ENCODE results near the gene PABPC1L. TPM values are rescaled to one million over a fixed set of nuclear protein-coding genes. Genes with fewer than 3 reads are reported as not detected.
A peak's percentile ranks its signal among the peaks of the same experiment; 100 is the strongest.

PABPC1L gene
- total RNA-seq, 2 donors from 2014 or later = 41.8 to 105 TPM

- Histone ChIP-seq H3K4me1 (peaks cover 26% of the 10 kb centered on the region), H3K27me3 (no peaks in the 10 kb centered on the region), H3K9me3 (no peaks in the 10 kb centered on the region), H3K36me3 (replicated peaks in 1 of 2; ENCODE audit: insufficient read depth in 1 of 2, low read depth in 2 of 2) (peaks cover 5 to 10% of the 10 kb centered on the region in 2 donors), H3K4me3 (peak overlapping the region in 1 of 2 donors; percentile 83), H3K27ac (peak overlapping the region in 3 of 4 donors; percentile 40 to 66 (median 47))
- no peak for ATAC-seq
- no peak for DNase-seq
- intact Hi-C loops (cut with DNase I) = no loop called here
- TF ChIP-seq CTCF (IDR thresholded peaks at IDR 0.05) (no peak), POLR2A (IDR thresholded peaks at IDR 0.05) (no peak)
- WGBS, 2 donors = 20 to 26% methylated on average over 14 of the region's 14 CpGs
These were observed 631 bp upstream of the PABPC1L start for GRCh38 chr20:44908987-44909871.

GRCh38 chr20:44910690-44911262 is 916 bp downstream of the PABPC1L start:
- intact Hi-C loops (cut with DNase I) = no loop called here
- 40 to 52% methylated on average over 17 of the region's 17 CpGs for WGBS, 2 donors
- no peak for TF ChIP-seq POLR2A (IDR thresholded peaks at IDR 0.05)
- TF ChIP-seq CTCF (IDR thresholded peaks at IDR 0.05) = no peak
- H3K9me3 ChIP-seq = no peaks in the 10 kb centered on the region
- no peak for ATAC-seq
- peak overlapping the region in 2 of 4 donors; percentile 27 to 40 for H3K27ac ChIP-seq
- H3K4me3 ChIP-seq = peak overlapping the region; percentile 46 to 83
- peaks cover 0 to 4% of the 10 kb centered on the region in 2 donors for H3K36me3 ChIP-seq (replicated peaks in 1 of 2; ENCODE audit: insufficient read depth in 1 of 2, low read depth in 2 of 2)
- peaks cover 26% of the 10 kb centered on the region for H3K4me1 ChIP-seq
- no peaks in the 10 kb centered on the region for H3K27me3 ChIP-seq
- peak in 1 of 4 donors; percentile 15 for DNase-seq

- TF ChIP-seq CTCF (IDR thresholded peaks at IDR 0.05) (peak in 6 of 7 experiments; percentile 25 to 62 (median 54)), POLR2A (IDR thresholded peaks at IDR 0.05) (no peak)
- intact Hi-C loops (cut with DNase I) = no loop called here
These were observed 1.5 kb downstream of the PABPC1L start for GRCh38 chr20:44911264-44911921.

GRCh38 chr20:44912189-44912588 is 2.3 kb downstream of the PABPC1L start:
- no peak for TF ChIP-seq POLR2A (IDR thresholded peaks at IDR 0.05)
- no peak for TF ChIP-seq CTCF (IDR thresholded peaks at IDR 0.05)
- DNase-seq (no peak), ATAC-seq (no peak)
- Histone ChIP-seq H3K27me3 (no peaks in the 10 kb centered on the region), H3K4me1 (peaks cover 26% of the 10 kb centered on the region), H3K27ac (no peak overlapping the region), H3K9me3 (no peaks in the 10 kb centered on the region), H3K36me3 (replicated peaks in 1 of 2; ENCODE audit: insufficient read depth in 1 of 2, low read depth in 2 of 2) (peaks cover 0 to 6% of the 10 kb centered on the region in 2 donors), H3K4me3 (no peak overlapping the region)
- intact Hi-C loops (cut with DNase I) = no loop called here
- 82 to 93% methylated on average over 2 of the region's 2 CpGs for WGBS, 2 donors

More at GRCh38 chr20:44911264-44911921, 1.5 kb downstream of the PABPC1L start:
- Histone ChIP-seq H3K4me1 (peaks cover 26% of the 10 kb centered on the region), H3K9me3 (no peaks in the 10 kb centered on the region), H3K27me3 (no peaks in the 10 kb centered on the region), H3K27ac (peak overlapping the region in 2 of 4 donors; percentile 16 to 27), H3K36me3 (replicated peaks in 1 of 2; ENCODE audit: insufficient read depth in 1 of 2, low read depth in 2 of 2) (peaks cover 0 to 2% of the 10 kb centered on the region in 2 donors), H3K4me3 (no peak overlapping the region)
- DNase-seq (peak; percentile 71 to 80 (median 75)), ATAC-seq (peak; percentile 67)
- 33 to 43% methylated on average over 21 of the region's 21 CpGs for WGBS, 2 donors

Measured in body of pancreas (tissue), 4 donors.